ENCODE measurements around the gene TIMM9.
A peak's percentile ranks its signal among the peaks of the same experiment; 100 is the strongest.
"Not testable (repeated sequence)": the region's sequence is repeated elsewhere in the genome, so short reads cannot be mapped to it uniquely, and the experiment has no call there.

The TIMM9 gene, protein sequence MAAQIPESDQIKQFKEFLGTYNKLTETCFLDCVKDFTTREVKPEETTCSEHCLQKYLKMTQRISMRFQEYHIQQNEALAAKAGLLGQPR

DNA sequence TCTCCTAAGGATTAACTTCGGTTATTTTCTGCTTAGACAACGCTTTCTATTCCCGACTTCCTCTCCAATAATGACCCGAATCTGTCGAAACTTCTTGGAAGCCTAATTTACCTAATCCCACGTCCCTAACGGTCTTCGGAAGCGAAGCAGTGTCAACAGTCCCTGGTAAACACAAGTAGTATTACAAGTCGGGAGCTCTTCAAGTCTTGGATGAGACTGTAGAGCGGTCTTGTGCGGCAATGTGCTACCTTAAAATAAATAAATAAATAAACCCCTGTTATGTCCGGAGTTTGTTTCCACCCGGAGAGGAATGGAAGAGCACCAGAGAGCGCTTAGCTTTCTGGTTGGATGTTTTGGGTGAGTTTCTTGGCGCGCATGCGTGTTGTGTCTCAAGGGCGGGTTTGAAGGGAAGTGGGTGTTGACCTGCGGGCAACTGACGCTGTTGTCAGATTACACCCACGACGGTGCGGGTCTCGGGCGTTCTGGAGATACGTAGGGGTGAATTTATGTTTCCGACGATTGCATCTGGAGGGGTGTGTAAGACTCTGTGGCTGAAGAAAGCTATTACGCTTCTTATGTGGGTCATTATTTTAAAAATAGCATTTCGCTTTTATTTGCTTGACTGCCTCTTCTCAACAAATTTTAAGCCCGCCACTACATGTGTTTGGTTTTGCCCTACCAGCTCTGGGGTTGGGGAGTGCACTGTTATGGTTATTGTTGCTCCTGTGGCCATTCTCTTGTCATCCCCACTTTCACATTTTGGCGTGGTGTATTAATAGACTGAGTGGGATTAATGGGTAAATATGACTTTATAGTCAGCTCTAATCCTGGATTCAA, at the start of gene TIMM9, which contains the start of gene KIAA0586:
TSS of gene TIMM9 (minus strand) at position 251 of the 837 bp plus-strand sequence. CDS start 15,586 bp downstream, outside the sequence.
TSS of gene KIAA0586 (plus strand) at position 439 of the 837 bp plus-strand sequence. CDS start 546 bp downstream, outside the sequence.
- DNase-seq: peak; percentile 95

DNA sequence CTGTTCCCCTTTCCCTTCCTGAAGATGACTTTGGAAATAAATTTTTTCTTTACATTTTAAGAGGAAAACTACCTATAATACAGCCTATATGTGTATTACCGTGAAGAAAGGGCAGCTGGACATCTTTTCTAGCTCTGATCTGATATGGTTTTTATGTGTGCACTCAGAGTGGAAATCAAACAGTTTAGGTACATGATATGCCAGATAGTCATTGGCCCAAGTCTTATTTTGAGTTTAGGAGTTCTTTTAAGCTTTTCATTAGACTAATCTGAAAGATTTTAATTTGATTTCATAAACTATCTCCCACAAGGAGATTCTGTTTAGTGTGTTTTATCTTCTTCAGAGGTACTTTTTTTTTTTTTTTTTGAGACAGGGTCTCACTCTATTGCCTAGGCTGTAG, 49.0 kb upstream of the TIMM9 start:
- DNase-seq: no peak

DNA sequence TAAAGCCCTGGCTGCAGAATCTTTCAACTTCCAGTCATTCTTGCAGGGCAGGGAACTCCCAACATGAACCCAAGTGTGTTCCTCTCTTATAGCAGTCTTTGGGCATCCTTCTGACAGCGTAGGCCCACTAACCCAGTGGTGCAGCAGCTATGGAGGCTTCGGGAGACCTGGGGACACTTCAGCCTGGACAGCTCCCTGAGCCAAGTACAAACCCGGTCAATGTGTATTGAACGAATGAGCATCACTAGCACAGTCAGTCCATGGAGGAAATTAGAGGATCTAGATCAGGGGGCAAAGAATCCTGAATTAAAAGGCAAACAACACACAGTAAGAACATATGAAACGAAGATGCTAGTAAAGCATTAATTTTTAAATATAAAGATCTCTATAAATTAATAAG, 42.0 kb upstream of the TIMM9 start:
- DNase-seq: no peak

DNA sequence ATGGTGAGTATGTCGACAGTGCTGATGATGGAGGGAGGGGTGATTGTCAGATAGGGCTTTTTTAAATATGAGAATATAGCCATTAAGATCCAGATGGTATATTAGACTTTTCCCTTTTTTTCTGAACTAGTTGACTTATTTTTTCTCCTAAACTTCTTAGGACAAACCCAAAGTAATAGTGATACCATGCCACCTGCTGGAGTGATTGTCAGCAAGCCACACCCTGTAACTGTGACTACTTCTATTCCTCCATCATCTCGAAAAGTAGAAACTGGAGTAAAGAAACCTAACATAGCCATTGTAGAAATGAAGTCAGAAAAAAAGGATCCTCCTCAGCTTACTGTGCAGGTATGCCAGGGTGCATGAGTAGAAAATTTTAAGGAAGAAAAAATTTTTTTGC, 40.2 kb upstream of the TIMM9 start:
- DNase-seq: no peak

DNA sequence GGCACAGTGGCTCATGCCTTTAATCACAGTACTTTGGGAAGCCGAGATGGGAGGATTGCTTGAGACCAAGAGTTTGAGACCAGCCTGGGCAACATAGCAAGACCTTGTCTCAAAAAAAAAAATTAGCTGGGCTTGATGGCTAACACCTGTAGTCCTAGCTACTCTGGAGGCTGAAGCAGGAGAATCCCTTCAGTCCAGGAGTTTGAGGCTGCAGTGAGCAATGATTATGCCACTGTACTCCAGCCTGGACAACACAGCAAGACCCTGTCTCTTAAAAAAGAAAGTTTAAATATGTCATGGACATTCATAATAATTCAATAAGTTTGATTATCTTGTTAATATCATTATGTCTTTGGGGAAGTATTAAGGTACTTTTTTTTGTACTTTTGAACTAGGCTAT, 39.1 kb upstream of the TIMM9 start:
- DNase-seq: no peak

DNA sequence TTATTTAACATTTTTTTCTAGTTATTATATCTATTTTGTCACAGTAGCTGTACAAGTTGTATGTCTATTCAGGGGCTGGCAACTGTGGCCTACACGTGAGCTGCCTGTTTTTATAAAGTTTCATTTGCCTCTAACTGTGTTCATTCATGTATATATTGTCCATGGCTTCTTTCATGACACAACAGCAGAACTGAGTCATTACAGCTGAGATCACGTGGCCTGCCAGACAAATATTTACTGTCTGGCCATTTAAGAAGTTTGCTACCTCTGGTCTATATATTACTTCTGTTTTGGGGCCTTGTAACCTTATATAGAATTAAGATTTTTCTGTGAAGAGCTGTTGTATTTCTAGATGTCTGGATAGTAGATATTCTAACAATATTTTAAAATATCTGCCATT, 38.1 kb upstream of the TIMM9 start:
- DNase-seq: peak; percentile 0

DNA sequence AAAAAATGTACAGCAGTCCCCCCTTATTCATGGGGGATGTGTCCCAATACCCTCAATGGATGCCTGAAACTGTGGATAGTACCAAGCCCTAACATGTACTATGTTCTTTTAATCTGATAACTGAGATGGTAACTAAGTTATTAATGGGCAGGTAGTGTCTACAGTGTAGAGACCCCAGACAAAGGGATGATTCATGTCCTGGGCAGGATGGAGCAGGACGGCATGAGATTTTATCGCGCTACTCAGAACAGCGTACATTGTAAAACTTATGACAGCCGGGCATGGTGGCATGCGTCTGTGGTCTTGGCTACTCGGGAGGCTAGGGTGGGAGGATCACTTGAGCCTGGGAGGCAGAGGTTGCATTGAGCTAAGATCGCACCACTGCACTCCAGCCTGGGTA, 37.3 kb upstream of the TIMM9 start:
- DNase-seq: no peak

DNA sequence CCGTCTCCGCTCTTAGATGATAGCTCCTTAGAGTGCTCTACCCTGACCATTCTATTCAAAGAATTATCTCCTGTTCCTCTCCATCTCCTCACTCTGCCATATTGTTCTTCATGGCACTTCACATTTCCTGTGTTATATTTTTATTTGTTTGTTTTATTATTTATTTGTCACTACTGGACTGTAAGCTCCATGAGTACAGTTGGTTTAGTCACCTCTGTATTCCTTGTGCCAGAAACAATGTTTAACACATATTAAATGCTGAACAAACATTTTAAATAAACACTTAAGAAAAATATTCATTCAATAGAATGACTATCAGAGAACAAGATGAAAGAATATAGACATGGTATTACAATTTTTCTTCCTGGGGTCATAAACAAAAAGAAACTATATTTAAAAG, 35.8 kb upstream of the TIMM9 start:
- DNase-seq: no peak

DNA sequence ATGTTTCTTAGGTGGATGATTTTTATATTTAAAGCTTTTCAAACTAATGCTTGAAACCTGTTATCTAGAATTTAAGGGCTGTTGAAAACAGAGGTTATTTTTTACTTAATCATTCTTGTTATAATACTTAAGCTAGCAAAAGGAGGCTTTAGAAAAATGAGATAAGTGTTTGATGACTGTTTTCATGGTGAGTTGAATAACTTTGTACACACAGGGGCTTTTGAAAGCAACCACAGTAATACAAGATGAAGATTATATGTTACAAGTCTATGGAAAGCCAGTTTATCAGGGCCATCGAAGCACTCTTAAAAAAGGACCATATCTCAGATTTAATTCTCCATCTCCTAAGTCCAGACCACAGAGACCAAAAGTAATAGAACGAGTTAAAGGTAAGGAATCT, 33.4 kb upstream of the TIMM9 start:
- no peak for DNase-seq

DNA sequence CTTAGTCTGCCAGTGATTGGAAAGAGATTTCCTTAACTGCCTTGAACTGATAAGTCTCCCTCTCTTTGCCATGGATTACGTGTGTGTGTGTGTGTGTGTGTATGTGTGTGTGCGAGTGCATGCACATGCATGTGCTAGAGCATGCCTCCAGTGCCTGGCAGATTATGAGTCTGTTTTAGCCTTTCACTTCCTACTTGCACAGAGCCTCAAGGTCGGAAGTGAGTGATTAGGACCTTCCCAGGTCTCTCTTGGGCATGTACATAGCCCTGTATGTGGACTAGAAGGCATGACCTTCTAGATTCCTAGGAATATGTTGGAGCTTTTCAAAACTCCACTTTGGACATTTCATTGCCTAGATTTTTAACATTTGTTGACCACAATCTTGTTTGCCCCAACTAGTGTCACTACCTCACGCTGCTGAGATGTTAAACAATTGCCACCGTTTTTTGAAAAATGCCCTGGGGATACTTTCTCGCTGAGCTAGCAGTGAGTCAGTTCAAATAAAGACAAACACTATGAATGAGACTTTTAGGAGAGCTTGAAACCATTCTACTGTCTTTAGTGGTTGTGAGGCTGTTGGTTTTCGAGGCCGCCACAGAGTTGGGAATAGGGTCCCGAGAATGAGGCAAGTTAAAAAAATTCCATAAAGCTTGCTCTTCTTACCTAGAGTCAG, 28.4 kb upstream of the TIMM9 start:
- DNase-seq: peak; percentile 31

DNA sequence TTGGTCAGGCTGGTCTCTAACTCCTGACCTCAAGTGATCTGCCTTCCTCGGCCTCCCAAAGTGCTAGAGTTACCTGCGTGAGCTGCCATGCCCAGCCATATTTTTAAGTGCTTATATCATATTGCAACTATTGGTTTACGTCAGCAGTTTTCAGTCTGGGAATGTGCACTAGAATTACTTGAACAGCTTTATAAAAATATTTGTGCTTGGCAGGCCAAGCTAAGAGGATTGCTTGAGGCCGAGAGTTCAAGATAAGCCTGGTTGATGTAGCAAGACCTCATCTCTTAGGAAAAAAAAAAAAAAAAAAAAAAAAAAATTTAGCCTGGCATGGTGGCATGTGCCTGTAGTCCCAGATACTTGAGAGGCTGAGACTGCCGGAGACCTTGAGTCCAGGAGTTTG, 17.3 kb upstream of the TIMM9 start:
- DNase-seq: no peak

DNA sequence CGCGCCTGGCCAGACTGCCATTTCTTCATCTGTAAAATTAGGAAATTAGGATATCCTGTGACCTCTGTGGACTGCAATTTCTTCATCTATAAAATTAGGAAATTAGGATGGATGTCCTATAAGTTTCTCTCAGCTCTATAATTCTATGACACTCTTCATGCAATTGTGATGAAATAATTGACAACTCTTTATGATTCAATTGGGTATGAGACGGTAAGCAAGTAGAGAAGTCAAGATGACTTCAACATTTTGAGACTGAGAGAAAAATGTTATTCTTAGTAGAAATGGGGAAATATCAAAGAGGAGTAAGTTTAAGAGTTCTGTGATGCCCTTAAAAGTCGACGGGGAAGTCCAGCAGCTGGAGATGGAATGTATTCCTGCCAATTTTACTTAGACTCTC, 12.1 kb upstream of the TIMM9 start:
- DNase-seq: no peak

DNA sequence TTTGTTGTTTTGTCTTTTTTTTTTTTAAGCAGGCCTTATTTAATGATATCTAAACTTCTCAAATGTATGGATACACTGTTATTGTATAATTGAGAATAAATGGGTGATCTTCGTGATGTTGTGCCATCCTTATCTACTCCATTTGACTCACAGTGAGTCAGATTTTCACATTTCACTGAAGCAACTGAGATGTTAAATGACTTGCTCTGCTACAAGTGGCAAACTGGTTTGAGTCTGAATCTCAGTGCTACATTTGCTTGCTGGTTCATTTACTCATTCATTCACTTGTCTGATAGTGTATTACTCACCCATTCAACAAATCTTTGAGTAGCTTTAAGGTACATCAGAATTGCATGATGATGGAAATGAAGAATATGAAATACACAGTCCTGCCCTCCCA, 2.8 kb upstream of the TIMM9 start:
- no peak for DNase-seq

DNA sequence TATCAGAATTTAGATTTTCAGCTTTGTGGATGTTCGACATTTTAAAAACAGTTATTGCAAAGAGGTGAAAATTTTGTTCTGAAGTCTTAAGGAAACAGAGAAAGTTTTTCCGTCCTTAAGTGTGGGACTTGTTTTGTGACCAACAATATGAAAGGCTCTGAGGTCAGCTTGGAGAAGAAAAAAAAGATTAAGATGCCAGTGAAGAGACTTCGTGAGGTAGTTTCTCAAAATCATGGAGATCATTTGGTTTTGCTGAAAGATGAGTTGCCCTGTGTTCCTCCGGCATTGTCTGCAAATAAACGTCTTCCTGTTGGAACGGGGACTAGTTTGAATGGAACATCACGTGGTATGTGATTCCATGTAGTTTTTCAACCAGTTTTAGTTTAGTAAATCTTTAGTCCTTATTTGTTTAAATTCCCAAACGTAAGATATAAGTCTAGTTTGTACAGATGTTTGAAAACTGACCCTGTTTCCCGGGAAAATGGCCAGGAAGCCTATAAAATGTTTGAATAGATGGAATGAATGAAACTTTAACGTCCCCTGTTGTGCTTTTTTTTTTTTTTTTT, 870 bp upstream of the TIMM9 start:
- peak; percentile 13 for DNase-seq

DNA sequence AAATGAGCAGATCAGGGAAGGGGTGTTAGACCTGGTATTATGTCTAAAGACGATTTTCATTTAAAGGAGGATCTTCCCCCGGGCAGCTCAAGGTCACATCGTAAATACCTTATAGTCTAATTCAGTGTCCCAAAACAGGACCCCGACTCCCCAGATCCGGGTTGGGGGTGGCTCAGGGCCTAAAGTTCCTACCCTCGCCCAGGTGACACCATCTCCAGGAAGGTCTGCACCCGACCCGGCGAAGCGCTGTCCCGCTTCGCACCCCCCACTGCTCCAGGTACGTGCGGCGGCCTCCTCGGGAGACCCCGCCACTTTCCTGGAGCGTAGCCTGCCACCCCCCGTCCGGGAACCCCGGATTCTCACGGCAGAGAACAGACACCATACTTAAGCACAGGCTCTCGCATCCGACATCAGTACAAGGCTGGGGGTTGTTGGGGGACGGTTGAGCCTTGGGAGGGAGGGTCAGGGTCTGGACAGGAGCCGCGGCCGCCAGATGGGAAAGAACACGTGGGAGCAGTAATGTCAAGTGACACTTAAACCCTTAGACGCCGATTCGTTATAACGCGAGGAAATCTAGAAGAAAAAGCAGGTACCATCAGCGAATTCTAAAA, 556 bp downstream of the TIMM9 start:
- no peak for DNase-seq

DNA sequence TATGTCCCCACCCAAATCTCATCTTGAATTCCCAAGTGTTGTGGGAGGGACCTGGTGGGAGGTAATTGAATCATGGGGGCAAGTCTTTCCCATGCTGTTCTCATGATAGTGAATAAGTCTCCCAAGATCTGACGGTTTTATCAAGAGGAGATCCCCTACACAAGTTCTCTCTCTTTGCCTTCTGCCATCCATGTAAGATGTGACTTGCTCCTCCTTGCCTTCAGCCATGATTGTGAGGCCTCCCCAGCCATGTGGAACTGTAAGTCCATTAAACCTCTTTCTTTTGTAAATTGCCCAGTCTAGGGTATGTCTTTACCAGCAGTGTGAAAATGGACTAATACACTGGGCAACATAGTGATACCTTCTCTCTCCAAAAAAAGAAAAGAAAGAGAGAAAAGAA, 10.4 kb downstream of the TIMM9 start:
- DNase-seq: not testable (repeated sequence)

DNA sequence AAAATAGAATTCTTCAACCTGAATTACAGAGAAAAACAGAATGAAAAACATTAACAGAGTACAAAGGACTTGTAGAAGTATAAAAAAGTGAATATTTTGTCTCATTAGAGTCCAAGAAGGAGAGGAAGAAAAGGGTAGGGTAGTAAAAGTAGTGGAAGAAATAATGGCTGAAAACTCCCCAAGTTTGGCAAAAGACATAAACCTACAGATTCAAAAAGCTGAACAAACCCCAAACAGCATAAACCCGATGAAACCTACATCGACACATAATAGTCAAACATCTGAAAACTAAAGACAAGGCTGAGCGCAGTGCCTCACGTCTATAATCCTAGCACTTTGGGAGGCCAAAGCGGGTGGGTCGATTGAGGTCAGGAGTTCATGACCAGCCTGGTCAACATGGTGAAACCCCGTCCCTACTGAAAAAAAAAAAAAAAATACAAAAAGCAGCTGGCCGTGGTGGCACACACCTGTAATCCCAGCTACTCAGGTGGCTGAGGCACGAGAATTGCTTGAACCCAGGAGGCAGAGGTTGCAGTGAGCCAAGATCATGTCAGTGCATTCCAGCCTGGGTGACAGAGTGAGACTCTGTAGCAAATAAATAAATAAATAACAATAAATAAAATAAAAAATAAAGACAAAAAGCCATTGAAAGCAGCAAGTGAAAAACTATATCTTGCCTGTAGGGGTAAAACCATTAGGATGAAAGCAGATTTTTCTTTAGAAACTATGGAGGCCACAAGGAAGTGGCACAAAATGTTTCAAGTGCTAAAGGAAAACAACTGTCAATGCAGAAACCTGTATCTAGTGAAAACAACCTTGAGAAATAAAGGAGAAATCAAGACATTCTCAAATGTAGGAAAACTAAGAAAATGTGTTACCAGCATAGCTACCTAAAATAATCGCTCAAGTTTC, 11.4 kb downstream of the TIMM9 start:
- DNase-seq: no peak

DNA sequence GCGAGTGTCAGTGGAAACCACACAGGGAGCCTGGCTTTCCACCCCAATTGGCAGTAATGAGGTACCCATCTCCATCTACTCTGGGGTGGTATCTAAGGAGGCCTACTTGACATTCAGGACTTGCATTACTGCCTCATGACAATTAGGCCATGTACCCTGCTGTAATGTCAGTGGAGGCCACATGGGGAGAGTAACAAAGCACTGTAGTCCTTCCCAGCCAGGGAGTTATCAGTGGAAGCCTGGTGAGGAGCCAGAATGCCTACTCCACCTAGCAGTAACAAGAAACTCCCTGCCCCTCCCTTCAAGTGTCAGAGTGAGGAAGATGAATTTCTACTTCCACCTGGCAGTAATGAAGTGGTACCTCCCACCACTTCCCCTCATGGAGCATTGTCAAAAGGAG, 12.5 kb downstream of the TIMM9 start:
- DNase-seq: no peak

DNA sequence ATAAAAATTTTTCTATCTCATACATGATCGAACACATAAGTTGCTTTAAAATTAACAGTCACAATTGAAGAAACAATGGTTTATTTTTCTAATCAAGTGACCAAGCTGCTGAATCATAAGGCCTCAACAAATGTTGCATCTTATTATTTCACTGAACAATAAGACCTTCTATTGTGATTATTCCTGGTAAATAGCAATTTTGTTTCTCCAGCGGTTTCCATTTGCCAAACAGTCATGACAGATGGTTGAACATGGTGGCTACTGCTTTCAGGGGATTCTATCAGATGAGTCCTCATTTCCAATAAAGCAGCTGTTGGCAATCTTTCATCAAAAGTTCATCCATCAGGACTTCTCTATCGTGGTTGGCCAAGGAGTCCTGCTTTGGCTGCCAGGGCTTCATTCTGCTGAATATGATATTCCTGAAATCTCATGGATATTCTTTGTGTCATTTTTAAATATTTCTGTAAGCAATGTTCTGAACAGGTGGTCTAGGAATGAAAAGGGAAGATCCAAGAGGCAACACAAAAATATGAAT, 18.6 kb downstream of the TIMM9 start:
- no peak for DNase-seq

DNA sequence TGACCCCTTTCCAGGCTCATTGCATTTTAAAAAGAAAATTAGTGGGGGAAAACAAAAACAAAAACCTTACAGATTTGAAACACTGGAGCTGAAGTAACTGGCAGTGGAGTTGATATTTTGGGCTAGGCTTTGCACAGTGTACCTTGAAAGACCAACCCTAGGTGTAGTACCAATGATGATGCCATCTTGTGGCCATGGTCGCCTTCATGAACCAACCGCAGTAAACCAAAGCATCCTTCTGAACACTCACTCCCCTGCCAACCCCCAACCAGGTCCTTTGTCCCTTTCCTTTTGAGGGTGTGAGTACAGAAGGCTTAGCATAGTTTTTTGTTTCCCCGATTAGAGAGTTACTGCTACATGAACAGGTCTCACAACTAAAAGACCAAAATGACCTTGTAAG, 25.7 kb downstream of the TIMM9 start:
- no peak for DNase-seq

DNA sequence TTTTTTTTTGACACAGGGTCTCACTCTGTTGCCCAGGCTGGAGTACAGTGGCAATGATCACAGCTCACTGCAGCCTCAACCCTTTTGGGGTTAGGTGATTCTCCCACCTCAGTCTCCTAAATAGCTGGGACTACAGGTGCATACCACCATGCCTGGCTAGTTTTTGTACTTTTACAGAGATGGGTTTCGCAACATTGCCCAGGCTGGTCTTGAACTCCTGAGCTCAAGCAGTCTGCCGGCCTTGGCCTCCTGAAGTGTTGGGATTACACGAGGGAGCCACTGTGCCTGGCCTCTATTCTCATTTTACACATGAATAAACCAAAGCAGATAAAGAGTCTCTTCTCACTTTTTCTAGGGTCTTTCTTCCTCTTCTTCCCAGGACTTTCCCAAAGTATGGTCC, 28.4 kb downstream of the TIMM9 start:
- DNase-seq: no peak

DNA sequence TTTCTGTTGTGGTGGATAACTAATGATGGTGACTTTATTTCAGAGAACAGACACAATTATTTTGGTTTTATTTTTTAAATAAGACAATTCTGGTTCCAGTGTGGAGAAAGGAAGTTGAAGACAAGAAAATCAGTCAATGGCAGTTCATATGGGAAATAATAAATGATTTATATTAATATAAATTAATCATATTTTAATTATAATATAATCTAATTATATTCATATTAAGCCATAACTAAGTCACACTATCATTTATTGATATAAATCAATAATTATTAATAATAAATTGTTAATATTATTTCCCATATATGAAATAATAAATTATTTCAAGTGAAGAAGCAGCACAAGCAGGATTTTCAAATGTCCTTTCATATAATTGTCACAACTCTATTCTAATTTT, 28.8 kb downstream of the TIMM9 start:
- DNase-seq: no peak

Measured in amniotic stem cell (primary cell).